Stomach (tissue), 4 donors: Measurements from ENCODE around the gene PDSS2.

Source experiments
- EP300 ChIP-seq: sonication (generic); formaldehyde crosslinking; IDR thresholded peaks from one replicate; pipeline ENCODE4 v1.6.1; 2017; ENCODE audit warnings: antibody characterized with exemption
- POLR2A ChIP-seq, 4 donors: fragments of 450-650 bp; IDR thresholded peaks; one replicate each; pipeline ENCODE4 v1.6.1; 2016; ENCODE audit warnings: antibody characterized with exemption in 4 of 4, control low read depth in 2 of 4, mild to moderate bottlenecking in 1 of 4, moderate library complexity in 1 of 4
- POLR2AphosphoS5 ChIP-seq, 3 donors: sonication (generic); formaldehyde crosslinking; IDR thresholded peaks; one replicate each; pipeline ENCODE4 v1.6.1; 2016; ENCODE audit warnings: antibody characterized with exemption in 3 of 3
- TF ChIP-seq, protein P1 (sequence below), 7 experiments: fragments of 450-650 bp in 4 of 7; fragments of 200-600 bp in 3 of 7; sonication (generic) in 3 of 7; IDR thresholded peaks; one replicate each; pipeline ENCODE4 v1.5.1; 2016 to 2019; ENCODE audit warnings: antibody characterized with exemption in 7 of 7, control low read depth in 2 of 7, mild to moderate bottlenecking in 1 of 7

DNA sequence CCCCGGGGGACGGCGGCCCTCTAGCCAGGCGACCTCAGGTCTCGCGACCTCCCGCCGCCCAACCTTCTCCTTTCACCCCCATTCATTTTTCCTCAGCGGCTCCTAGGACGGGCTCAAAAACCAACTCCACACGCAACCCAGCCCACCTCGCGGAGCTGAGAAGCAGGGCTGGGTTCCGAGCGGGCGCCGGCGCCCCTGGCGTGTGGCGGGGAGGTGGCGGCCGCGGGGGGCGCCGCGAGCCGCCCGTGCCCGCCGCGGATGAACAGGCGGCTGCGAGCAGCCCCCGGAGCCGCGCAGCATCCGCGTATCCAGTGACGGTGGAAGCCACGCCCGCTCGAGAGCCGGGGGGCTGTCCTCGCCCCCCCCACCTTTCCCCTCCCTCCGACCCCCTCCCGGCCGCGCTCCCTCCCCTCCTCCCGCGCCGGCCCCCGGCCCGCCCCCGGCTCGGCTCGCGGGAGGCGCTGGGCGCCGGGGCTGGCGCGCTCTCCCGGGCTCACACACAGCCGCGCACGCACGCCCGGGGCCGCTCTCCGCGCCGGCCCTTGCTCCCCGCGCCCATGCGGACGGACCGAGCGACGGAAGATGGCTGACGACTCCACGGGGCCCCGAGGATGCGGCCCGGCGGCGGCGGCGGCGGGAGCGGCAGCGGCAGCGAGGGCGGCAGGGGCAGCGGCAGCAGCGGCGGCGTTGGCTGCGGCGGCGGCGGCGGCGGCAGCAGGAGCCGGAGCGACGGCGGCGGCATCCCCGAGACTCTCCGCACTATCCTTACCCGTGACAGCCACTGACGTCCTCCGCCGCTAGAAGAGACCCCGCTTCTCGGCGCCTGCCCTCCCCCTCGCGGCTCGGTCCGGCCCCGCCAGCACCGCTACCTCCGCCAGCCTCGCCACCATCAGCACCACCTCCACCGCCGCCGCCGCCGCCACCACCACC, 30.5 kb upstream of the PDSS2 start, which contains the start of gene SOBP:
- TF ChIP-seq, protein P1, sequence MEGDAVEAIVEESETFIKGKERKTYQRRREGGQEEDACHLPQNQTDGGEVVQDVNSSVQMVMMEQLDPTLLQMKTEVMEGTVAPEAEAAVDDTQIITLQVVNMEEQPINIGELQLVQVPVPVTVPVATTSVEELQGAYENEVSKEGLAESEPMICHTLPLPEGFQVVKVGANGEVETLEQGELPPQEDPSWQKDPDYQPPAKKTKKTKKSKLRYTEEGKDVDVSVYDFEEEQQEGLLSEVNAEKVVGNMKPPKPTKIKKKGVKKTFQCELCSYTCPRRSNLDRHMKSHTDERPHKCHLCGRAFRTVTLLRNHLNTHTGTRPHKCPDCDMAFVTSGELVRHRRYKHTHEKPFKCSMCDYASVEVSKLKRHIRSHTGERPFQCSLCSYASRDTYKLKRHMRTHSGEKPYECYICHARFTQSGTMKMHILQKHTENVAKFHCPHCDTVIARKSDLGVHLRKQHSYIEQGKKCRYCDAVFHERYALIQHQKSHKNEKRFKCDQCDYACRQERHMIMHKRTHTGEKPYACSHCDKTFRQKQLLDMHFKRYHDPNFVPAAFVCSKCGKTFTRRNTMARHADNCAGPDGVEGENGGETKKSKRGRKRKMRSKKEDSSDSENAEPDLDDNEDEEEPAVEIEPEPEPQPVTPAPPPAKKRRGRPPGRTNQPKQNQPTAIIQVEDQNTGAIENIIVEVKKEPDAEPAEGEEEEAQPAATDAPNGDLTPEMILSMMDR (IDR thresholded peaks at IDR 0.05): peak in 1 of 7 experiments; percentile 18
- TF ChIP-seq POLR2AphosphoS5 (IDR thresholded peaks at IDR 0.05) (peak in 1 of 3 donors; percentile 17), POLR2A (IDR thresholded peaks at IDR 0.05) (no peak), EP300 (no peak)
